Fibroblast of the aortic adventitia (primary cell): ENCODE data around the gene COL5A2. TPM values are rescaled to one million over a fixed set of nuclear protein-coding genes. Genes with fewer than 3 reads are reported as not detected.

Experiments used
- DNase-seq: peaks from one replicate; pipeline ENCODE4 v3.0.0-alpha.2; 2010; ENCODE audit warnings: low read depth
- H3K4me3 ChIP-seq: 2 replicates; pipeline ENCODE4 v1.5.1; 2011; ENCODE audit warnings: low read depth, mild to moderate bottlenecking, control low read depth, low read length, moderate library complexity
- CTCF ChIP-seq: IDR thresholded peaks from 2 replicates; pipeline ENCODE4 v1.5.1; 2011; ENCODE audit warnings: mild to moderate bottlenecking, low read length, control low read depth, inconsistent platforms; ENCODE audit not compliant: insufficient read depth
- total RNA-seq: library from RNA; depleted of rRNA; stranded (reverse); fragments of >200 nt; gene quantifications from 2 replicates; pipeline ENCODE4 v1.2.3, GENCODE V29; 2012; ENCODE audit warnings: low replicate concordance

Gene COL5A2
- total RNA-seq, 1 donor: 133 TPM

- no peak for DNase-seq
- H3K4me3 ChIP-seq: no peak overlapping the region
- no peak for TF ChIP-seq CTCF
Measured at GRCh38 chr2:189046320-189046719, 133.2 kb downstream of the COL5A2 start.

GRCh38 chr2:189045836-189046235 lies 133.7 kb downstream of the COL5A2 start:
- H3K4me3 ChIP-seq: no peak overlapping the region
- no peak for TF ChIP-seq CTCF
- DNase-seq: no peak

- TF ChIP-seq CTCF: no peak
- H3K4me3 ChIP-seq: no peak overlapping the region
- DNase-seq: peak; percentile 74
Measured at GRCh38 chr2:189037518-189037917, 142.0 kb downstream of the COL5A2 start.

- H3K4me3 ChIP-seq: no peak overlapping the region
- peak; percentile 63 for TF ChIP-seq CTCF
- DNase-seq: peak; percentile 87
Measured at GRCh38 chr2:189024901-189025618, 154.5 kb downstream of the COL5A2 start.

GRCh38 chr2:189022492-189022891 lies 157.1 kb downstream of the COL5A2 start:
- TF ChIP-seq CTCF: no peak
- no peak overlapping the region for H3K4me3 ChIP-seq
- DNase-seq: peak; percentile 93

- peak; percentile 98 for DNase-seq
Measured at GRCh38 chr2:189022053-189022481, 157.5 kb downstream of the COL5A2 start.

More at GRCh38 chr2:189022053-189022481, 157.5 kb downstream of the COL5A2 start:
- no peak overlapping the region for H3K4me3 ChIP-seq
- no peak for TF ChIP-seq CTCF
